HTR-8/SVneo (cell line): ENCODE data around the gene CAMK1D.

Experiments used
- DNase-seq: peaks from one replicate; pipeline ENCODE4 v3.0.0; 2011; ENCODE audit warnings: low spot score, mixed read lengths; ENCODE audit not compliant: insufficient read length
- FAIRE-seq: peaks from 2 replicates; lab custom pipeline; 2011; peaks lifted over from hg19 to GRCh38; lab: Jason Lieb, UNC

CAMK1D gene

DNA sequence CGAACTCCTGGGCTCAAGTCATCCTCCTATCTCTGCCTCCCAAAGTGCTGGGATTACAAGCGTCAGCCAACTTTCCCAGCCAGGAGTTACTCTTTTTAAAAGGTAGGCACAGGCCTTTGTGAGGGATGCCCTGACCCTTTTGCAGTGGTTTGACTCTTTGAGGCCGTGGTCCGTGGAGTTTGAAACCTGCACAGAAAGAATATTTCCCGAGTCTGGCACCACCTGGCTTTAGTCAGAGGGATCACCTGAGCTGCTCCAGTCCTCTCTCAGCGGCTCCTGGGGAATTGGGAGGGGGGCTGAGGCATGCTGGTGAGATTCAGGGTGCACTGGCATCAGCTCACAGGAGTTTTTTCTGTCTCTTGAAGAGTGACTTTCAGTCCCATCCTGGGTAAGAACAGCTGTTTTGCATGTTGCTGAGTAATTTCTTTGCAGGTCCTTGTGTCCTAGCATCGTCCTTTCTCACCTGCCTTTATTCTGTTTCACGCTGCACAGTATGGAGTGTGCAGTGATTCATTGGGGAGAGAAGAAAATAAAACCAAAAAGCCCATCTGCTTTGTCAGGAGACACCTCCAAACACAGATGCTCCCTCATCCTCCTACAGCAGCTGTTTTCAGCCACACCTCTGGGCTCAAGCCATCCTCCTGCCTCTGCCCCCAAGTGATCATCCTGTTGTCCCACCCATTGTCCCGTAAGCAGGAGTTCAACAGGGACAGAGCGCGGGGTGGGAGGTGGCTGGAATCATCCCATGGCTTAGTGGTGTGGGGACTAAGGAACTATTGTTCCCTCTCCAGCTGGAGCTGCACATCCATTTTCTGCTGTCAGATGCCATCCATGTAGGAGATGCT is 284.7 kb downstream of the CAMK1D start:
- no peak for FAIRE-seq
- DNase-seq: no peak

DNA sequence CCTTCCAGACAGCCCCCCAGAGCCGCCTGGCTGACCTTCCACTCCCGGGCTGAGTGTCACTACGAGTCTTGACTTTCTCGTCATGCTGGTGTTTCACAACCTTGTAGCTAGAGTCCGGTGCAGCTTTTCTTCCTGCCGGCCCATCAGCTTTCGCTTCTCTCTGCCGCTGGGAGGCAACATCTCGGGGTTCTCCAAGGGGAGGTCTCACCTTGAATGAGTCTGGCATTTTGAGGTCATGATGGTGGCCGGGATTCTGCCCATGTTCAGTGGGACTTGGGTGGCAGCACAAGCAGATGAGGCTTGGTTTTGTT is 285.2 kb downstream of the CAMK1D start:
- no peak for FAIRE-seq
- no peak for DNase-seq

DNA sequence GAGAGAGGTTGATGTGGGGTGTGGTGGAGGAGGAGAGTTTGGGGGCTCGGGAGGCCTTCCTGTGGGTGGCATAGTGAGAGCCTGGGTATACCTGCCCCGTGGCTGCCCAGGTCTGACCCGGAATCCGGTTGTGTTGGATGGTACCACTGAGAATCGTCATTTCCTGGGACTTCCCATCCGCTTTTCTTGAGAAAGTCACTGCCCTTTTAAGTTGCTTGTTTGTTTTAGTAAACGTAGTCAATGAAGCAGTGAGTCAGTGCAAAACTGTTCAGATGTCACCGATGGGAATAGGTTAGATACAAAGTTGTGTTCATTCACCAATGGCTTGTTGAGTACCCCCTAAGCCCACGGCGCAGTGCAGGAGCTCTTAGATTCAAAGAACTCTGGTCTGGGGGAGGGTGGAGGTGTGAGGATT is 285.8 kb downstream of the CAMK1D start:
- DNase-seq (no peak), FAIRE-seq (no peak)

DNA sequence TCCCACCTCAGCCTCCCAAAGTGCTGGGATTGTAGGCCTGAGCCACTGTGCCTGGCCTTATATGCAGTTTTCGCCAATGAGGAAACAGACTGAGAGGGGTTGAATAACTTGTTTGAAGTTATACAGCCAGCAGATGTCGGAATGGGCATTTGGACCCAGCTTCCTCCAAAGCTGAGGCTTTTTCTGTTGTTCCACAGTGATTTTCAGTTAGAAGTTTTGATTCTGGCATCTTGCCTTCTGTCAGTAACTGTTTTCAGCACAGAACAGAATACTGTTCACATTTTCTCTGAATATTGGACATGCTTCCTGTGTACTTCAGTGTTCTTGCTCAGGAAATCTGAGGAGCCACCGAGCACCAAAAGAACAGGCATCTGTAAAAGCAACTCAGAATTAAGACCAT is 287.2 kb downstream of the CAMK1D start:
- FAIRE-seq: no peak
- DNase-seq: no peak

DNA sequence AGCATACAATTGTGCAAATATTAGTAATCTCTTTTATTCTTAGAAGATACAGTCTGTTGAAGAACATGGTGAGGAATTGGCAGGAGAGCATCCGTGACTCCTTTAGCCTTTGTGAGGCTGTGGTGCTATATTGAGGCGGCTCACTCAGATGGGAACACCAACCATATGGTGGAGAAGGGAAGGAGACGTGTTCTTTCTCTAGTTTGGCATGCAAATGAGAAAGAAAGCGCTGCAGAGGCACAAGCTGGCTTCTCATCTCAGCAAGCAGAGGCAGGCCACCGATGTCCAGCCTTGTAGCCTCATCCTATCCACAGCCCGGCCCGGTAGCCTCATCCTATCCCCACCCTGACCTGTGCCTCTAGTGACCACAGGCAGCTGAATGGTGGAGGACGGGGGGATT is 288.3 kb downstream of the CAMK1D start:
- FAIRE-seq (no peak), DNase-seq (no peak)

DNA sequence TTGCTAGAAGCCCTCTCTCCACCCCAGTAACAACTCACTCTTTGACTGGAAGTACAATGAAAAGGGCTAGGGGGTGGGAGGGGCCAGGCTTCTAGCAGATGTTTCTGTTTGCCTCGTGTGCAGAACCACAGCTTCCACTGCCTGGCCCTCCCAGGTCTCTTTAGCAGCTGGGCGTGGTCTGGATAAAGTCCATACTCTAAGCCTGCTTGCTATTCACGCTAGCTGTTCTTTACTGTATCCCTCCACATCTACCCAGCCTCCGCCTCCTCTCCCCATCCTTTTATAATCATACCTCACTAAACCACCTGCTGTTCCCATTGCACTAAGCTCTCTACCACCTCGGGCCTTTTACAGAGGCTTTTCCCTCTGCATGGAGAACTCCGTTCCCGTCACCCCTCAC is 288.8 kb downstream of the CAMK1D start:
- no peak for DNase-seq
- no peak for FAIRE-seq

DNA sequence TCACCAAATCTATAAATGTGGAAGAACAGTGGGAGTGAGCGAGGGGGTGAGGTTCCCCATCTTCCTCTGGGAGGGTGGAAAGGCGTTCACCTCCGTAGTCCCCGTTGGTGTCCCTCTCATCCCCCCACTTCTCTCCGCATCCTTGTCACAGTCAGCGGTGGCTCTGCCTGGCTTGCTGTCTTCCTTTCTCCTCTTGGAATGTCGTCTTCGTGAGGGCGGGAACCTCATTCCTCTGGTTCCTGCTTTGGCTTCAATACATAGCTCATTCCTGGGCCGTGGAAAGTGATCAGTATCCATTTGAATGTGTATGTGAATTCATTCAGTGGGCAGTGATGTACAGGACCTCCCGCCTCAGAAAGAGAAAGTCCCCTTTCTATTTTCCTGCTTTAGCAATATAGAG is 289.4 kb downstream of the CAMK1D start:
- DNase-seq (no peak), FAIRE-seq (no peak)

DNA sequence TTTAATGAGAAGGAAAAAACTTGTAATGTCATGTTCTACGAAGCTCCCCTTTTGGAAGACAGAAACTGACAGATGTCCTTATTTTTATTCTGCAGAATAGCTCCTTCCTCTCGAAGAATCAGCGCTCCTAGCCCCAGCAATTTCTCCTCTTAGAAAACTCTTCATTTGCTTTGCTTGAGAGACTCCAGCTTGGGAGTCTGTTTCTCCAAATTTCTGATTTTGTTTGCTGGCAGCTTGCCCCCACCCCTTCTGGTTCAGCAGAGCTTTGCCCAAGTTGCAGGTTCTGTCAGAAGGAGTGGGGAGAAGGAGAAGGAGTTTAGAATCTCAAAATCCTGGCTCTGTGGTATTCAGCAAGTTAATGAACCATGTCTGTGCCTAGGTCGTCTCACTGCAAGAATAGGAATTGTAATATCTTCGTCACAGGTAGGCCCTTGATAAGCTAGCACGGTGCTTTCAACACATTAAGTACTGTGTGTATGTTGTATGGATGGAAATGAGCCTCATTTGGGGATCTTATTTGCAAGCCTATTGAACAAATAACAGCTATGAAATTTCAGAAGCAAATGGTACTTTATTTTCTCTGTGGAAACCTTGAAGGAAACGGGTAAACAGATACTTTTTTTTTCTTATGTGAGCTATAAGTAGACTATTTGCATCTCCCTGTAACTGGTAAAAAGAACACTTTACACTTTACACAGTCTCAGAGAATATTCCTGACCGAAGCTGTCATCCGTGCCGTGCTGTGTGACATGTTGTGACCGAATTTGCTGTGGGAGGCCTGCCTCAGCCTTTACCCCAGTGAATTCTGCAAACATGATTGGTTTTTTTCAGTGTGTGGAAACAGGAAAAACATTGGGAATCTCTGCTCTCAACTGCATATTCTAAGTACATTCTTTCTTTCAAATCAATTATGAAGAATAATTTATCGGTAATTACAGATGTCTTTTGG is 290.9 kb downstream of the CAMK1D start:
- DNase-seq: no peak

DNA sequence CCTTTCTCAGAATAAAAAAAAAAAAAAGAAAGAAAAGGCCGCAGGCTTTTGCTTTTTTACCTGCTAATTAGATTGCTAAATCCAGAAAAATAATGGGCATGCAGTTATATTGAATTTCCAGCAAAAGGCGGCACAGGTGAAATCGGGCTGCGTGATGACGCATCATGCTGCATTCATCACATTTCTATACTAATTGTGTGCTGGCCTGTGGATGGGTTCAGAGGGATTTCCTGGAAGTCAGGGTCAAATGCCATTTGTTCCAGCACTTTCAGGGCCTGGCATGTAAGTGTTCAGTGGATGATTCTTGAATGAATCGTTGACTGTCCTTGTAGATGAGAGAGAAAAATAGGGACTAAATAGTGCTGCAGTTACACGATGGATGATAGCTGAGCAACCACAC is 292.7 kb downstream of the CAMK1D start:
- DNase-seq (no peak), FAIRE-seq (no peak)

More for the DNA sequence above, 290.9 kb downstream of the CAMK1D start:
- no peak for FAIRE-seq

DNA sequence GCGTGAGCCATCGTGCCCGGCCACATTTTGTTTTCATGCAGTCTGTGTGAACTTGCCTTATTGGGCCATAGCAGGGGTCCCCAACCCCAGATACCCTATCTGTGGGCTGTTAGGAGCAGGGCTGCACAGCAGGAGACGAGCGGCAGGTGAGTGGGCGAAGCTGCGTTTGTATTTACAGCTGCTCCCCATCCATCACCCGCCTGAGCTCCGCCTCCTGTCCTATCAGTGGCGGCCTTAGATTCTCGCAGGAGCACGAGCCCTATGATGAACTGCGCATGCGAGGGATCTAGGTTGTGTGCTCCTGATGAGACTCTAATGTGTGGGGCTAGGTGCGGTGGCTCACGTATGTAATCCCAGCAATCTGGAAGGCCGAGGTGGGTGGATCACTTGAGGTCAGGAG is 293.9 kb downstream of the CAMK1D start:
- no peak for DNase-seq
- no peak for FAIRE-seq

DNA sequence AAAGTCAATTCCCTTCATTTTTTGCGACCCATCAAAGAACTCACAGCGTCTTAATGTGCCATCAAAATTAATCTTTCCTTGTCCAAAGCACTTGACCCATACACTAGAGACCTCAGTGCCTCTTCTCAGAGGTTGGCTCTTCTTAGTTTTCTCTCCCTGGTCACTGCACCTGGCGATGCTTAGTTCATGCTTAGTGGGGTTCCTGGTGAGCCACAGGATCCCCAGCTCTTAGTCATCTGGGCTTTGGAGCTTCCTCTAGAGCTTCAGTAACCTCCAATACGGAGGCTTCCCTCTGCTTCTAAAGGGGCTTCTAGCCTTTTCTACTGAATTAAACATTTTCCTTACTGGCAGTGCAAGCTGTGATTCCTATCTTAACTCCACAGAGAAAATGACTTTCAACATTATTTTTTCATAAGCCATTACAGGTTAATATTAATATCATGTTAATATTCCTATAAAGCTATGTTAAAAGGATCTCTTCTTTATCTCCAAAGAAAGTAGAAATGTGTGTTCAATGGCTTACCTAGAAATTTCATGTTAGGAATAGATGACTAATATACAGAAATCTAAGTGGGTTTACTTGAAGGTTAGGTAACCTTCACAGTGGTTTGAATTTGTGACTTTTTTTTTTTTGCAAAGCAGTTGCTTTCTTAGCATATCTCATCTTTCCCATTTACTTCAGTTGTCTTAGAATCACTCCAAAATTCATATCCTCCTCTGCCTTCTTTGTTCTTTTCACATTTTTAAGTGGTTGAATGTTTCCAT is 295.2 kb downstream of the CAMK1D start:
- FAIRE-seq: no peak
- DNase-seq: no peak

DNA sequence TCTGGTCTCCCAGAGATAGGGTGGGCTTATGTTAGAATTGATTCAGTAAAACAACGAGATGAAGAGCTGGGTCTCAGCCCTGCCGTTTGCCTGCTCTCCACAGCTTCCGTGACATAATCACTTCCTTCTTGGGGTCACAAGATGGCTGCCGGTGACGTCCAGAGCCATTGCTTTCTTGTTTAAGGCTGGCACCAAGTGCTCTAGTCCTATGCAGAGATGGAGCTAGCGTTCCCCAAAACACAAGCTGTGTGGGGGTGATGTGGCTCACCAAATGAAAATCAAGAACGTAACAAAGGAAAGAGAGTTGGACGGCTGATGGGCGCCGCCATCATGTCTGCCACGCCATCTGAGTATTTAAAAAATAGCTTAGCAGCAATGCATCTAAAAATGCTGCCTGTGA is 296.1 kb downstream of the CAMK1D start:
- no peak for DNase-seq
- FAIRE-seq: no peak

DNA sequence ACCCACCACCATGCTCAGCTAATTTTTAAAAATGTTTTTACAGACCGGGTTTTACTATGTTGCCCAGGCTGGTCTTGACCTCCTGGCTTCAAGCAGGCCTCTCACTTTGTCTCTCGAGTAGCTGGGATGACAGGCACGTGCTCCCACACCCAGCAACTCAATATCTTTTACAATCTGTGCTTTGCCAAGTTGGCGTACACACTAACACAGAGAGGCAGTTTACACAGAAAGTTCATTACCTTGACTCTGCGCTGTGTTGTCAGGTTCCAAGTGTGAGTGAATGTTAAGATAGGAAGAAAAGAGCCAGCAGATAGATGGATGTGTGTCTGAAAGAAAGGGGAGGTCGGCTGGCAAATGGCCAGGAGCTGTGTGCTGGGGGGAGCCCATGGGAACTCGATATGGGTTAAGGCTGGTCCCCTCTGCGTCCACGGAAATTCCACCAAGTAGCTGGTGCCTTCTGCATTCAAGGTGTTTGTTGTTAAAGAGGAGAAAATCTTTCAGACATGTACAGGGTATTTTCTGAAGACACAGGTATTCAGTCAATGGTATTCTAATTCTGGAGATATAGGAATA is 299.8 kb downstream of the CAMK1D start:
- DNase-seq (no peak), FAIRE-seq (no peak)

DNA sequence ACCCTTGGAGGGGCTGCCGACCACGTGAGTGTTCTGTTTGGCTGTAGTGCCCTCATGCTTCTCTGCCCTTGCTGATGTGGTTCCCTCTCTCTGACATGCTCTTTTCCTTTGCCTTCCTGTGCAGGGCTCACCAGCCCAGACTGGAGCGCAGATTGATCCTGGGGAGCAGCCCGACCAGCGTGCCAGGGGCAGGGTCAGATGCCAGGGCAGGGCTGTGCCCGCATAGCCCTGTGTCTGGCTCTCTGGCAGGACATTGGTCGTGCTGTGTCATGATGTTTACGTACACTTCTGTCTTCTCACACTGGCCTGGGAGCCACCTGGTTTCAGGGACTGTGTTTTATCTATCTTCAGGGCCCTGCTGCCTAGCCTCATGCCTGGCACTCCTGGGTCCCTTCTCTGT is 300.8 kb downstream of the CAMK1D start:
- DNase-seq: no peak
- FAIRE-seq: no peak

DNA sequence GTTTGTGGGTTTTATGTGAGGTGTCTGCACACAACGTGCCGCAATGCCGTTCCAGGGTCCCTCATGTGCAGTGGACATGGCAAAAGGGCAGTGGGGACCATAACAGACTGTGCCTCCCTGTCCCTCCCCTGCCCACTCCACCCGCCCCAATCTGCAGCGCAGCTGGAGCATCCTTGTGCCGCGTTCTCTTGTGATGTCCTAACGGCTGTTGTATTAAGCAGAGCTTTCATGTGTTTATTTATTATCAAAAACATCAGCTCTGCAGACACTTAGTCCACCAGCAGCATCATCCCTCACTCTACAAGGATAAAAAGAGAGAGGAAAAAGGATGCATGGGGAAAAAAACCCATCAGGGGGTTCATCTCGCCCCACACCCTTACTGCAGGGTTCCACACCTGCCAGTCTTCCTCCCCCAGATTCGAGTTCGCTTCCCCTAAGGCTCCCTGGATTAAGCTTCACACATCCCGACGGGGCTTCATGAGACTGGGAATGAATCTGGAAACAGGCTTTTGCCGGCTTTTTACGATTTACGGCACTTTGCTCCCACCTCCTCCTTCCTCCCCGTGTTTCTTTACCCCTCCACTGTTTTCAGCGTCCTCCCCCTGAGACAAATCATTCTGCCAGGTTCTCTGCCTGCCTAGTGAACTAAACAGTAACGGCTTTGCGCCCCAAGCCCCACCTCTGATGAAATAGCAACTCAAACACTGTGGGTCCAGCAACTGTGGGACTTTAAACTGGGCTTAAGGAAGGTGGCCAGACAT is 301.4 kb downstream of the CAMK1D start:
- FAIRE-seq (no peak), DNase-seq (no peak)

DNA sequence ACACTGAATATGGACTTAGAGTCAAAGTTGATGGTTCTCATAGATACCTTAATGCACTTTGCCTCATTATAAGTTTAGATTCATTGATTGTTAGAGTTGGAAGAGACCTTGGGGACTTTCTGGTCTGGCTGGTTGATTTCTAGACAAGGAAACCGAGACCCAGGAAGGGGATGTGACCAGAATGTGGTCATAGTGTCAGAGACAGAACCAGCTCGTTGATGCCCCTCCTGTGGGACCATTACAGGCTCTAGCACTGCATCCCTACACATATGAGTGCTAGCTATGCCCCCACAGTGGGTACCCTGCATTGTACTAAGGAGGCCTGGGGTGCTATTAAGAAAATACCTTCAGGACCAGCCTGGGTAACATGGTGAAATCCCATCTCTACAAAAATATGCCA is 306.6 kb downstream of the CAMK1D start:
- DNase-seq: no peak

DNA sequence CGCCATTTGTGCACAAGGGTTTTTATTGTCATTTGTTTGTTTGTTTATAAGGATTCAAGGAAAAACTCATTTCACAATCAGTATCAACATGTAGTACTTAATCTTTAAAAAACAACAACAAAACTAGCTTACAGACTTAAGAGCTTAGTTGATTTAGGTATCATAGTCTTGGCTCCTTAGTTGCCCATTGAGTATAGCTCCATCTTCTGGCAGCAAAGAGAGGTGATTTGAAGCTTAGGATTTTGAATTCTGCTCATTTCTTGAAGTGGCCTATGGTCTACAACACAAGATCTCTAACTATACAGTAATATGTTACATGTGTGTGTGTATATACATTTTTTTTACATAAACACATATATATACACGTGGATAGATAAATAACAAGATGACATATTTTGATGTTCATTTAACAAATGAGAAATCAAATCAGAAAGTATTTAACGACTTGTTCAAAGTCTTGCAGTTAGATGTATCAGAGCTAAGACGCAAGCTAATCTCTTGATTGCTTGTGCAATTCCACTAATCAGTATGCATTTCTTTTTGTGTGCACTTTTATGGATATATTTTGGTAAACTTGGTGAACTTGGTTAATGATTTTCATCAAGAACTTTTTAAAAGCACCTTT is 307.3 kb downstream of the CAMK1D start:
- peak; percentile 53 for DNase-seq
- FAIRE-seq: no peak

More for the DNA sequence above, 306.6 kb downstream of the CAMK1D start:
- FAIRE-seq: no peak

DNA sequence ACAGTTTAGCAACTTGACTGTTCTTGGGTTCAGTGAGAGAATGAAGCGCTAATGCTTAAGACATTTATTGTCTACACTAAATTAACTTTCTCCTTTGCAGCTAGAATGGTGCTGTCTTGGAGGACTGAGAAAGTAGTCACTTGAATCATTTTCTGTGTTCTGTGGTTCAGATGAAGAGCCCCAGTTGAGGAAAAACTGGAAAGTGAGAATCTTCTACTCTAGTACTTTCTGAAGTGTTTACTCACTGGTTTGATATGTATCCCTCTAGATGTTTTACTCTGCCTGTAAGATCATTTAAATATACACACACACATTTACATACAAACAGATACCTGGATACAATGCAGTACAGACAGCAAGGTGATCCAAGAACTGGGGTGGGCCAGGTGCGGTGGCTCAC is 308.1 kb downstream of the CAMK1D start:
- DNase-seq (no peak), FAIRE-seq (no peak)

DNA sequence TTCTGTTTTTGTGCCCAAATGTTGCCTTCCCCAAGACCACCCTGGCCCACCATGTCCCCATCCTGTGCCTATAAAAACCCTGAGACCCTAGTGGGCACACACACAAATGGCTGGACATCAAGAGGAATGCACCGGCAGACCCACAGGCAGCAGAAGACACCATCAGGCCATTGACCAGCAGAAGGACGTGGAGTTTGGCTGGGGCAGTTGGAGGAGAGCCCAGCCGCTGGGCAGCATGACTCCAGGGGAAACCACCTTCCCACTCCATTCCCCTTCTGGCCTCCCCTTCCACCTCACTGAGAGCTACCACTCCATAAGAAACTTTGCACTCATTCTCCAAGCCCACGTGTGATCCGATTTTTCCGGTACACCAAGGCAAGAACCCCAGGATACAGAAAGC is 309.2 kb downstream of the CAMK1D start:
- DNase-seq (no peak), FAIRE-seq (no peak)
